COR-L47 (cell line): ENCODE measurements around the gene ELOVL3.
"Not testable (repeated sequence)": the region's sequence is repeated elsewhere in the genome, so short reads cannot be mapped to it uniquely, and the experiment has no call there.

Experiments
- DNase-seq: peaks from one replicate; lab custom pipeline; 2025; lab: John Stamatoyannopoulos, UW

Gene ELOVL3

DNA sequence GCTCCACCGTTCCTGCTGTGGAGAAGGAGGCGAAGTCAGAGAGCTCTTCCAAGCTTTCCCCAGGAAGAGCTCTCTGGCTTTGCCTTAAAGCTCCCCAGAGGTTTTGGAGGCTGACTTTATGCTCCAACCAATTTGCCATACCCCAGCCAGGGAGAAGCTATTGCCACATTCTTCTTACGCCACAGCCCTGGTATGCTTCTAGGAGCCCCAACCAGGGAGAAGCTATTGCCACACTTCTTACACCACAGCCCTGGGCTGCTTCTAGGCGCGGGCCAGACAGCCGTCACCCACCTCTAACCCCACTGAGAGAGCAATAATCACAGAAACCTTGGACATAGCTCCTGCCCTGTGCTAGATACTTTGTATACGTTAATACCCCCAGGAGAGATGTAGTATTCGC, 951 bp downstream of the ELOVL3 start:
- no peak for DNase-seq

DNA sequence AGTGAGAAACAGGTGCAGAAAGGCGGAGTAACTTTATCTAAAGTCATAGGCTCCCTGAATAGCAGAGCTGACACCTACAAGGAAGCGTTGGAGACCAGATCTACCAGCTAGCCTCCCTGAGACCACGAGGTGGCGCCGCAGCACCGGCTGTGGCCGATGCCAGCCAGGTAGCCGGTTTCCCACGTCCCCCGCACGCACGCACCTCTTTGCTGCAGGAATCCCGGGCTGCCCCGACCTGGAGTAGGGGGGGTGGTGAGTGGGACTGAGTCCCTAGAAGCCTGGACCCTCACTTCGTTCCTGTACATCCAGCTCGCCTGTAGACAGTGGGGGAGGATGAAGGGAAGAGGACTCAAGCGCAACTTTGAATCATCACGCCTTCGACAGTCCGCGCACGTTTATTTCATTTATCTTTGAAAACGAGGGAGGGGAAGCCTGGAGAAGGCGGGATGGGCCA, 3.7 kb downstream of the ELOVL3 start:
- peak; percentile 42 for DNase-seq

DNA sequence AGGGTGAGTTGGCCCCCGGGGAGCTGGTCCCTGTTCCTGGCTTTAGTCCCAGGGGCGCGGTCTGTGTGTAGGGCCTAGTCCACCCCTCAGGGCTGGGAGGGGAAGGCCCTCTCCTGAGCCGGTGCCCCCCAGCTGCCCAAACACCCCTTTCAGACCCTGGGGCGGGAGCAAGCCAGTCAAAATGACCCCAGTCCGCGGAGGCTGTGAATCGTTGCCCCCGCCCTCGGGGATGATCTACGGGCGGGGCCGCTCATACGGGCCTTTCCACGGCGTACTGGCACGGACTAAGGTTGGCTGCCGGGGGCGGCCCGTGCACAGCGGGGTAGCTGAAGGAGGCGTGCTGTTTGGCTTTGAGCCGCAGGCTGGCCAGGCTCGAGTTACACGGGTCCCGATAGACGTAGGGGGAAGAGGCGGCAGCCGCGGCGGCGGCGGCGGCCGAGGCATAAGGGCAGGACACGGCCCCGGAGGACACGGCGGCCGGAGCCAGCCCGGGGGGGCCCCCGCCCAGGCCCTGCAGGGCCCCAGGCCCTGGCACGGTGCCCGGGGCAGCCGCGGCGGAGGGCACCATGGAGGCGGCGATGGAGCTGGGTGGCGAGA, 4.3 kb downstream of the ELOVL3 start:
- peak; percentile 53 for DNase-seq

DNA sequence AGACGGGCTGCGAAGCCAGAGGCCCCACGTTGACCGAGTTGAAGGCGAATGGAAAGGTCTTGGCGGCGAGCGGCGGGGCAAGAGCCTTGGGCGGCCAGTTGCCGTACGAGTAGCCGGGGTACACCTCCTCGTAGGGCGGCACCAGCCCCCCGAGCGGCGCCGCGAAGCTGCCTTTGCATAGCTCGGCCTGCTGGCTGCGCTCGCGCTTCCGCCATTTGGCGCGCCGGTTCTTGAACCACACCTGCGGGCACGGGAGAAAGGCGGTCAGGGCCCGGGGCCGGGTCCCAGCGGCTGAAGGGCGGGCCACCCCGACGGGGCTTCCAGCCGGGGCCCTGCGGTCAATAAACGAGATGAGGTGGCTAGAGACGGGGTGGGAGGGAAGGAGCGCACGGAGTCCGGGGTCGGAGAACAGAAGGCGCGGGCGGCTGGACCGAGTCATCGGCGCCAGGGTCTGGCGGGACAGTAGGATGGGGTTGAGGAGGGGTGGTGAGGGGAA, 4.8 kb downstream of the ELOVL3 start:
- peak; percentile 16 for DNase-seq

DNA sequence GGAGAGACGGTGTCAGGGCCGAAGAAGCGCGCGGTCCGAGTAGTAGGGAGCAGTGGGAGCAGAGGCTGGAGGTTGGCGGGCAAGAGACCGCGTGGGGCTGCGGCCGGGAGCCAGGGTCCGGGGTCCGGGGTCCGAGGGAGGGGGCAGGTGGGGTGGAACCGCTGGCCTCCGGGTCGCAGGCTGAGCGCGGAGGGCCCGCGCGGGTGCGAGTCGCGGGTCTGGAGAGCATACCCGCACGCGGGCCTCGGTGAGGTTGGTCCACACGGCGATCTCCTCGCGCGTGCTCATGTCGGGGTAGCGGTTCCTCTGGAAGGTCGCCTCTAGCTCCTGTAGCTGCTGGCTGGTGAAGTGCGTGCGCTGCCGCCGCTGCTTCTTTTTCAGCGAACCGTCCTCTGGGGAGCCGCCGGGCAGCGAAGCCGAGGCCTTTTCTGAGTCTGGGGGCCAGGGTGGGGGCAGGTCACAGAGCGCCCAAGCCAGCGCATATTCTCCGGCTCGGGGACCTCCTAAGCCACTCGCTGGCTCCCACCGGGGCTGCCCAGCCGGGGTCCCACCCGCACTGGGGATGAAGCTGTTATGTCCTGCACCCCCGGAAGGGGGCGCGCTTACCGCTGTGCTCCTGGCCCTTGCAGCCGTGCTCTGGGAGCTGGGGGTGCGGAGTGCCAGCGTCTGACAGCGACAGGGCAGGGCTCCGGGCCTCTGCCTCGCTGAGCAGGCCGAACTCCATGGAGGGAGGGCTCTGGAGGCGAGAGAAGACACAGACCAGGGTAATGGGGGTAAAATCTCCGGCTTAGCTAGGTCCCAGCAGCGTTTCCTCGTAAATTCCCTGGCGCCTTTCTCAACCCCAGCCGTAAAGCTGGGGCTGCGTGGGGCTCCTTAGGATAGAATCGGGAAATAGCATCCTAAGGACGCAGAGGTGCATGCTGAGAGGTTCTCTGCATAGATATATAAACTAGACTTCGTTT, 5.5 kb downstream of the ELOVL3 start:
- DNase-seq = no peak

DNA sequence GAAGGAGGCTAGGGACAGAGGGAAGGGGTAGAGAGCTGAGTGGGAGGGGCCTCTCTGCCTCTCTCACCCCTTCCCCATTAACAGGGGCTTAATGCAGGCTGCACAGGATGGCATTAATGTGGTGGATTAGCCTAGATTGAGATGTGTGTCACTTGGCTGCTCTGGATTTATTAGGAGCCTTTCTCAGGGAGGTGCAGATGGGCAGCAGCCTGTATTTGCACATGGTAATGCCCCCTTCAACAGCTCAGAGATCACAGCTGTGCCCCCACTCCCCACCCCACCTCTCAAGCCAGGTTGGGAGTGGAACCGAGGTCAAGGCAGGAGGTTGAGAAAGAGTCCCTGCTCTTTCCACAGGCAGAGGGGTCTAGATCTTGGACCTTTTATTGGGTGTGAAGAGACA, 7.9 kb downstream of the ELOVL3 start:
- no peak for DNase-seq

DNA sequence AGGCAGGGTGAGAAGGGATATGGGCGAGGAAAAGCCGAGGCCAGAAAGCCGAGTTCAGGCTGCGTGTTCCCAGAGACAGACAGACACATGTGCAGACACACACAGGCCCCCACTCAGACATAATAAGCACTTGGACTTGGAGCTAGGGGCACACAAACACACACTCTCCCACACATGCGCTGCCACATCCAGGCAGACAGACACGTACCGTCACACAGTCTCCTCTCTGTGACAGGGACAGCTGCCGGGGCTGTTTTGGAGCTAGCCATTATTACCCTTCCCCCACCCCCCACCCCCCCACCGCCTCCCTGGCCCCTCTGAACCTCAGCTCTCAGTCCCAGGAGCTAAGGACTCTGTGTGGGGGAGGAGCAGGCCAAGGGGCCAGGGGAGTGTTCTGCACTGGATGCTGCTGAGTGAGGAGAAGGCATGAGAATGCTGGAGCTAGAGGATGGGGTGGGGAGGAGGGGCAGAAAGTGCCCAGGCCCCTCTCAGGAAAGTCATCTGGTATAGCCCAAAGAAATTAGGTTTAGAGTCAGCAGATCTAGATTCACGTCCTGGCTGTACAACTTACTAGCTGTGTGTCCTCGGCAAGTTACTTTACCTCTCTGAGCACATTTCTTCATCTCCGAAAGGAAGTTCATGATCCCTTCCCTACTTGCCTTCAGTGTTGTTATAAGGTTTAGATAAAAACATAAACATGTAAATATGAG, 8.9 kb downstream of the ELOVL3 start:
- DNase-seq = no peak

DNA sequence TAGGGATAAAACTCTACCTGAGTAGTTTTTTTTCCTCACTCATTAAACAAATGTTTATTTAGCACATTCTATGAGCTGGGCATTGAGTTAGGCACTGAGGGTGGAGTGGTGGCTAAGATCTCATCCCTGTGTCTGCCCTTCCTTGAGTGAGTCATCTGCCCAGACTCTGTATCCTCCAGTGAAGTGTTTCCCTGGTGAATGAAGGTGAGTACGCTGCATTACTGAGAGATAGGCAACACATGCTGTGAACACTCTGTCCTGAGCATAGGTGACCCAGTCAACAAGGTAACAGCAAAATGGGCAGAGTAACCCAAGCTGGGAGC, 9.5 kb downstream of the ELOVL3 start:
- DNase-seq = no peak

DNA sequence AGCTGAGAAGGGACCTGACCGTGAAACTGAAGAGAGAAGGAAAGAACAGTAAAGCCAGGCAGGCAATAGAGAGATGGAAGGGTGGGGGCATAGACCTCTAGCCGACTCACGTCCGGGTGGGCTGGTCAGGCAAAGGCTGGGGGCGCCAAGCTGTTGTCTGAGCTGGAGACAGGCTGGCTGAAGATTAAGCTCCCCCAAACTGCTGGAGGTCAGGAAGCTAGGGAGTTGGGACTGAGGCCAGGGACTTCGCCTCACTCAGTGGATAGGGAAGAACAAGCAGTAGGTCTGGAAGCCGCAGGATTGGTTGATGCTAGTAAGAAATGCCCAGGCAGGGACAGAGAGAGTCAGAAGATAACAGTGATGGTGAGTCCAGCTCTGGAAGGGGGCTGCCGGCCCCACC, 9.9 kb downstream of the ELOVL3 start:
- DNase-seq = no peak

DNA sequence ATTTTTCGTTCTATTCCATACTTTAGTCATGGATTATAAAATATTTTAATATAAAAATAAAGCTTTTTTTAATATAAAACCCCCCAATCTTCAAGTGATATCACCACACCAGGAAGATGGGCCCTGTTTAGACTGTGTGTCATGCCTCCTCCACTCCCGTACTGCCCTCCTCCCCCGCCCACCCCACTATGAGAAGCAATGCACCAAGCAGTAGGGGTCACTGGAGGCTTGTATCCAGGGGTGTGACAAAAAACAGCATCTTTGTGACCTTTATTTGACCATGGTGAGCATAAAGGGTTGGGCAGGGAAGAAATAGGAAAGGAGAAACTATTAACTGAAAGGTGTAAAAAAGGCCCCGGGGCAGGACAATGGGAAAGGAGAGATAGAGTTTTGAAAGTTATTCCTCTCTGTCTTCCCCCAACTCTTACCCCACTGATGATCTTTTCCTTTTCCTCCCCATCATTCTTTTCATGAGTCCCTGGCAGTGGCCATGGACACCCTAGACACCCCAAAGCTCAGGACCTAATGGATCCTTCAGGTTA, 11.7 kb downstream of the ELOVL3 start:
- DNase-seq = no peak

DNA sequence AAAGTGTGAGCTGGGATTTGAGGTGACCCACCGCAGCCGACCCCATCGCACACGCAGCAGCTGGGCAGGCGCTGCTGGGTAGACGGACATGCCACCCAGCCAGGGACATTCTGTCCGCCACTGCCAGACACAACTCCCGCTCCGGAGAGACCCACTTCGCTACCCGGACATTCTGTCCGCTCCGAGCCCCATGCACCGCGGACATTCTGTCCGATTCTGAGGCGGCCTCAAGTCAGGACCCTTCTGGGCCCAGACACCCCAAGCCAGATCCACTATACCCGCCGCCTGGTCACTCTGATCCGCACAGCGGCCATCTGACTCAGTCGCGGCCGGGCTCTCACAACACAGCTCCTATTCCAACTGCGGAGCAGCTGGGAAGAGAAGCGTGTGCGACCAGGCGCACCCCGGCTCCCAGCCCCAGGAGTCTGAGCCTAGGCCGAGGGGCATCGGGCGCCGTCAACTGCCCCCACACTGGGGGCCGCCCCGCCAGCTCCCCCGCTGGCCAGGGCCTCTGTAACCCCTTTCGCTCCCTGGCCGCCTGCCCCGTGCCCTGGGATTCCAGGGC, 14.4 kb downstream of the ELOVL3 start:
- DNase-seq = no peak

DNA sequence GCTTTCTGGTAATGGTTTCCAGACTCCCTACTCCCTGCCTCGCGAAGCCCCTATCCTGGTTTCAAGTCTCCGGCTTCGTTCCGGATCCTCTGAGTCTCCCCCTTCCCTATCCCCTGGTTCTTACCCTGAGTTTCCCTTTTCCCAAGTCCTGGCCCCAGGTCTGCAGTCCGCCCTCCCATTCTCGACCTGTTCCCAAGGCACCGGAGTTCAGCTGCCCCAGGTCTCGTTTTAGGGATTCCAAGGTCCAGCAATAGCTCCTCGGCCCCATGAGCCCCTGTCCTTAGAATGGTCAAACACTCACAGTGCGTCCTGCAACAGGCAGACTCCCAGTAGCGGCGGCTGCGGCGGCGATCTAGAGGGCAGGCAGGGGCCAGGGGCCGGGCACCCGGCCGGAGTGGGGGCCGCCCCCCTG, 14.9 kb downstream of the ELOVL3 start:
- no peak for DNase-seq

DNA sequence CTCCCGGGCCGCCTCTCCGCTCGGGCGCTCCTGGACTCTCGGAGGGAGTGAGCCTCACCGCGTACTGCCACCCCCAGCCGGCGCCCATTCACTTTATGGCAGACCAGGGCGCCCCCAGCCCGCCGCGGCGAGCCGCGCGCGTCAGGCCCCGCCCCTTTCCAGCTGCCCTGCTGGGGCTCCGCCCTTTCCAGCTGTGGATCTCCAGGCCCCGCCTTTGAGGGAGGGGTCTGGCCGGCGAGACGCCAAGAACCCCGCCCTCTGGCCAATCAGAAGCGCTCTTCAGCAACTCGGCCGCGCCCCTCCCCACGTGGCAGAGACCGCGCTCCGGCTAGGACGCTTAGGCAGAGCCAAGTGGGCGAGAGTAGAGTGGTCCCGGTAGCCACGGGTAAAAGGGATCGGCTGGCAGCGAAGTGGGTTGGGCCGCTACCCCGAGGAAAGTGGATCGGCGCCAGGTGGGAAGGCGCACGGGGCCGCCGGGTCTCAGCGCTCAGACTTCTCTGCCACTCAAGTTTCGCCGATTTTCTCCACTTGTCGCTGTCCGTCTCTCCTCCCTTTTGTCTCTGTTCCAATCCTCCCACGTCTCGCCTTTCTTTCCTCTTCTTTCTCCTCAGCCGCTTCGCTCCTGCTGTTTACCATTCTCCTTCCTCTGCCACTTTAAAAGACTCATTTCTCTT, 15.5 kb downstream of the ELOVL3 start, which contains the start of gene PITX3:
TSS of gene PITX3 (minus strand) at position 69 of the 674 bp plus-strand sequence. CDS start 9,432 bp downstream, outside the sequence.
- peak; percentile 28 for DNase-seq

DNA sequence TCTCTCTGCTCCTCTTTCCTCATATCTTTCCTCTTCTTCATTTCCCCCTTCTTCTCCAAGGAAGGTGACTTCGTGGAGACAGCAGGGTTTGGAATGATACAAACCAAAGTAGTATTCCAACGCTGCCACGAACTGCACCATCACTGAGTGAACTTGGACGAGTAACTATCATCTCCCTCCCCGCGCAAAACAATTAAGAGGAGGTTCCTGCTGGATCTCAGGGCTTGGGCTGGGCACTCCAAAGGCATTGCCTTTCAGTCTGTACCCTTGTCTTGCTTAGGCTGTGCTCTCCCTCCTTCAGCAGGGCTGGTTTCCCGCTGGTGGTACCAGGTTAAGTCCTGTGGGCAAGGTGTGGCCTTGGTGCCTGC, 16.0 kb downstream of the ELOVL3 start:
- no peak for DNase-seq

DNA sequence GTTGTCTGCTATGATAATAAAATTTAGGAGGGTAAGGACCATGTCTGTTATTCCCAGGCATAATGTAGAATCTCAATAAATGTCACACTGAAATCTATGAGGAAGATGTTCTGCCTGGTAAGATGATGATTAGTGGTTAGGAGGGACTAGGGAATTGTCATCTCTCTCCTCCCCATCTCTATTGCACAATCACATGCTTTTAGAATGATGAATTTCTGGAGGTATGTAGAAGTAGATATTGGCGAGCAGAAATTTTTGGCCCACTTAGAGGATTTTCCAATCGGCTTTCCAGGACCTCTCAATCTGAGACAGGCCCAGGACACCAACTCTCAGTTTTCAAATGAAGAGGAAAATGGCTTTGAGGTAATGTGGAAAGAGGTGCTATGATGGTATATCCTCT, 17.2 kb downstream of the ELOVL3 start:
- DNase-seq = no peak

DNA sequence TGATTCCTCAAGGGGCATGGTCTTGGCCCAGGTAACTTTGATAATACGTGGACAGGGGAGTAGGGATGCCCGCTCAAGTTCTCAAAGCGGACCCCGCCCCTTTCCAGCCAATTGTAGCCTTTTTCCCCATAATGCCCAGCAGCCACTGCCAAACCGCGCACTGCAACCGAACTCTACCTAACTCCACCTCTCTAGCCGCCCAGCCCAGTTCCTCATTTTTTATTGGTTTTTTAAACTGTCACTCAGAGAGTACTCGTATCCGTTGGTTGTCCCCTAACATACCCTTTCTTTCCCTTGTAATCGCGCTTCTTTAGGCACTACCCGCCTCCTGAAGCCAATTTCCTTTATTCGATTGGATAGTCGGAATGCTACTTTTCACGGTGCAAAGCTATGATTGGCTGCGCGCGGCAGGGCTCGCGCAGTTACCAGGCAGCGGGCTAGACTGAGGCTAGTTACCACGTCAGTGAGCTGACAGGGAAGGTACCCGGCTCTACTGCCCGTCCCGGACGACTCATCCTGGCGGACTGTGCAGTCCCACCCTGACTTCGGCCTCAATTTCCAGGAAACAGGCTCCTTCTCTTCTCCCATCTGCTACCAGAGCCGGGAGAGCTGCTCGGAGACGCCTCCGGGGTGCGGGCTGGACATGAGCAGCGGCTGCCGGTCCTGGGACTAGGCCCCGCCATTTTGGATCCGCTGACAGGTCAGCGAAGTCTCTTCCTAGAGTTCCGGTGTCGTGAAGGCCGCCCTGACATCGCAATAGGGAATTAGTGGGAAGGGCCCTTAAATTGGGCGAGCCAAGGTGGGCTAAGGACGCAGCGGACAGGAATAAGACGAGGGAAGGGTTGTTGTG, 19.2 kb downstream of the ELOVL3 start, which contains the start of gene GBF1:
TSS of gene GBF1 (plus strand) at position 451 of the 850 bp plus-strand sequence. CDS start 13,407 bp downstream, outside the sequence.
- DNase-seq = peak; percentile 94

DNA sequence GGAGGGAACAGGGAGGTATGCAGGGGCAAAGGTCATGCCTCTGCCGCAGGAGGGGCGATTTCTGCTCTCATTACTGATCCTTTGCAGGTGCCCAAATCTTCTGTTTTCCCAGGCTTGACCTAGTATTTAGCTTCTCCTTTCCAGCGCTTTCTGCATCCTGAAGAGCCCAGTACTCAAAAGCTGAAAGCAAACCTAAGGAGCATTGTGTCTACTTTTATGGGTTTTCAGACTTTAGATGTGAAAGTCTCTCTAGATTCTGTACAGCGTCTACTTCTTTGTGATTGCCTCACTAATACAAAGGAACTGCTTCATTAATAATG, 19.8 kb downstream of the ELOVL3 start:
- DNase-seq = no peak

DNA sequence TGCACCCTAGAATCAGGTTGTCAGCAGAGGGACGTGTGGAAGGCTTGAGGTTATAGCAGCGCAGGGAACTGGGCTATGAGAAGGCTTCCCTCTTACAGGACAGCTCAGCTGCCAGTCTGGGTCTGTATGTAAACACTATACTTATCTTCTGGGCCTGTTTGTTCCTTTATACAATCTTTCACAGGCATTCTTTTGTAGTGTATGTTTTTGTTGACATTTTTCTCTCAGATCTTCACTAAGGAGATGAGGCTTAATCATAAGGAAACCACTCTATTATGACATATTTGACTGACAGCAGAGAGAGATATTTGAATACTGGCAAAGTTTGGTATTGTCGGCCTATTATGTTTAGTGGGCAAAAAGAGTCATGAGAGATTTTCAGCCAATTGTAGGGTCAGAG, 20.2 kb downstream of the ELOVL3 start:
- DNase-seq = no peak

DNA sequence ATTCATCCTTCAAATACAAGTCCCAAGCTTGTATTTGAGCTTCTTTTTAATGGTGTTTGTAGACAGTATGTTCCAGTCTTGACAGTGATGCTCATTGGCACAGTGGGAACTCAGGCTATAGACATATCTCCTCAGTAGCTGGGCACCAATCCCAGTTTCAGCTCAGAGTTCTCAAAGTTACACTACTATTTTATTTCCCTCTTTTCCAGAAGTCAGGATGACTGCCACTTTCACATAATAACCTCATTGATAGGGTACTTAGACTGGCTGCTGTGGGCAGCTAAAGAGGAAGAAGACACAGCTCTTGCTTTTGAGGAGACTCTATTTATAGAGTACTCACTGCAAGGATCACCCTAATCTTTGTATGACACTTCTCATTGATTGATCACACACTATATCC, 21.6 kb downstream of the ELOVL3 start:
- DNase-seq = no peak

DNA sequence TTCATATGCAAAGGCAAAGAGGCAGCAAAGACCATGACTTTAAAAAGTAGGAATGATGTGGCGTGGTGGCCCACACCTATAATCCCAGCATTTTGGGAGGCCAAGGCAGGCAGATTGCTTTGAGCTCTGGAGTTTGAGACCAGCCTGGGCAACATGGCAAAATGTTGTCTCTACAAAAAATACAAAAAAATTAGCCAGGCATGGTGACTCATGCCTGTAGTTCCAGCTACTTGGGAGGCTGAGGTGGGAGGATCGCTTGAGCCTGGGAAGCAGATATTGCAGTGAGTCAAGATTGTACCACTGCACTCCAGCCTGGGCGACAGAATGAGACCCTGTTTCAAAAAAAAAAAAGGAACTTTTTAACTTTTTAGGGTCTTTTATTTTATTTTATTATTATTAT, 26.4 kb downstream of the ELOVL3 start:
- not testable (repeated sequence) for DNase-seq

DNA sequence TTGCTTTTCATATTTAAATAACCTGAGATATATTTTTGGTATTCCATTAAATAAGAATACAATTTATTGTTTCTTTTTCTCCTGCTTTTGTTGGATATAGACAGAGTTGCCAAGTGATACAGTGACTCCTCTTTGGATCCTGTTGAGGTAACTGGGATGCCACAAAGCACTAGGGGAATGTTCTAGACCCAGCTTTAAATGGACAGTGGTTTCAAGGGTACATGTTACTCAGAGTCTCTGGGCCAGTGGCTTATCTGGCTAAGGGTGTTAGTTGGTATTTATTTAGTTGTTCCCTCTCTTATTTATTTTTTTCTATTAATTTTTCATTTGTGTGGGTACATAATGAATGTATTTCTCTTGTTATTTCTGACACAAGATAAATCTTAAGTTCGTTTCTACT, 28.3 kb downstream of the ELOVL3 start:
- DNase-seq = no peak
